HUDEP-2 (cell line): ENCODE measurements around the gene MEIOSIN.
A peak's percentile ranks its signal among the peaks of the same experiment; 100 is the strongest.
"Not testable (repeated sequence)": the region's sequence is repeated elsewhere in the genome, so short reads cannot be mapped to it uniquely, and the experiment has no call there.

ENCODE experiments used
- DNase-seq, 76 experiments: peaks; one replicate each; lab custom pipeline; 2025; ENCODE audit not compliant: unreplicated experiment in 76 of 76; lab: John Stamatoyannopoulos, UW

The MEIOSIN gene, protein sequence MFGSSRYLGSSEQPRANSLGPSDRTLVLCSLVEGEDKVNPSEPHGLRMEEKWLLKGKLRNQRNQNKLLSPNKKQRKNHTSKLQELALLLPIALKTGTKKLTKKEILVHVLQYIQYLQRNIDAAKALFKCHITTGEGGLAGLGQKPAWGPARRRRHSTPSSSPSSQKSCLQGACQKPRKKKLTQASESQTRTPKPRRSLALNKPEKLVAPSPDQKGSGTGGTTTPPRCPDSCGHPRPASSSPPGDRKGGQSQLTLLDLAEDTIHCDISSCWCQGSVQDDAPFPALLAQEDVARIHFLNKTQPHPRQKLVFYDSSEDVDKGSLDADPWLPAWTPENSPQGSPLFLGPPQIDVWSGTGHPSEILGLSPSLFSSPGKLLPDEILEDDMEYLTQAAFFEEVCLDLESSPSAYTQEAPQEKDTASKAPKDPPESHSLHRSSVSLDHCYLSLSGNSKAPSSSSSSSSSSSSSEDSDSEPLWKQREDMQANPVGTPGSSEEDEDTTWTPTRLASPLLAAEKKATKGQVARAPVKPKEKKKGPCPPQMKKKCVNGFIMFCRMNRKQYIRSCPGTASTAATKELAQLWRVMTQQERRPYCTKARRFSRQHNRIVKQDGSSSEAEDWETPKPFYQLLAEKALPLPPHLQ

DNA sequence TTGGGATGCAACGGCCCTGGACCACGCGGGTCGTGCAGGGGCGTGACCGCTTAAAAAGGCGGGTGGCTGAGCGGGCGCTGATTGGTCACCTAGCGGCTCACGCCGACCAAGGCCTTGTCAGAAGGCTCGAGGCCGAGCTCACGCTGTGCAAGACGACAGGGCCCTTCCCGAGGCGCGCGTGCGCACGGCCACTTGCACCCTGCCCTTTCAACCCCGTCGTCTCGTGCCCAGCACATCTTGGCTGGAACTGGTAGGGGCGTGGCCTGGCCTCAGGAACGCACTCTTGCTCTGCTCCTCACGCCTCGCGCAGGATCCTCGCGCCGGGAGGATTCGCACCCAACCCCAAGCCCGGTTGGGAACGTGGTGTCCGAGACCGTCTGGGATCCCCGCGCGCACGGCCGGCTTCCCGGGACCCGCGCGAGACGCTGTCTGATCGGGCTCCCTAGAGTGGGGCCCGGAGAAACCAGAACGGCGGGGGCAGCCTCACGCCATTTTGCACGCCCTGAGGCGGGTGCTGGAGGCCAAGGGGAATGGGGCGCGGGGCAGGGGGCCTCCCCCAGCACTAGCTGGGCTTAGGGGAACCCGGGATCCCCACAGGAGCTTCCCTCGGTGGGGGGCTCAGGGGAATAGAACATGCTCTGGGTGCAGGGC, at the start of gene MEIOSIN:
TSS of gene MEIOSIN (plus strand) at position 280 of the 651 bp plus-strand sequence. CDS start 1,938 bp downstream, outside the sequence.
- no peak for DNase-seq

DNA sequence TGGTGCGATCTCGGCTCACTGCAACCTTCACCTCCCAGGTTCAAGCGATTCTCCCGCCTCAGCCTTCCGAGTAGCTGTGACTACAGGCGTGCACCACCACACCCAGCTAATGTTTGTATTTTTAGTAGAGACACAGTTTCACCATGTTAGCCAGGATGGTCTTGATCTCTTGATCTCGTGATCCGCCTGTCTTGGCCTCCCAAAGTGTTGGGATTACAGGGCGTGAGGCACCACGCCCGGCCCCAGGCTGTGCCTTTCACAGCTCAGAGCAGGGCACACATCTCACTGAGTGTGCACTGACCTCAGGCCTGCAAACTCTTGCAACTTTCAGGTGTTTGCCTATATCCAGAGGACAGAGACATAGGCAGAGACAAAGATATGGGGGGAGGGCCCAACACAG, 48.2 kb upstream of the MEIOSIN start:
- DNase-seq = not testable (repeated sequence)

DNA sequence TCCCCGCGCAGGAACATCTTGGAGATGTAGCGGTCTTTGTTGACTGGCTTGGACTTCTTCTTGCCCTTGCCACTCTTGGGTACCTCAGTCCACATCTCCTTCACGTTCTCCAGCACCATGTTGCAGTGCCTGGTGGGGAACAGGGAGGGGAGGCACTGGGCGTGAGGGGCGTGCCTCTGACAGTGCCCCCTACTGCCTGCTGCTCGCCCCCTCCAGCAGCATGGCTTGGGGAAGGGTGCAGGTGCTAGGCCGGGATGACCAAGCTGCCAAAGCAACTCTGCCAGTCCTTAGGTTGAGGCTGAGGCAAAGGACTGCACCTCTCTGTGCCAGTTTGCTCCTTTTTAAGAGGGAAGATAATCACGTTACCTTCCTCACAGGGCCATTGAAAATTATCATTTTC, 45.6 kb upstream of the MEIOSIN start:
- no peak for DNase-seq

DNA sequence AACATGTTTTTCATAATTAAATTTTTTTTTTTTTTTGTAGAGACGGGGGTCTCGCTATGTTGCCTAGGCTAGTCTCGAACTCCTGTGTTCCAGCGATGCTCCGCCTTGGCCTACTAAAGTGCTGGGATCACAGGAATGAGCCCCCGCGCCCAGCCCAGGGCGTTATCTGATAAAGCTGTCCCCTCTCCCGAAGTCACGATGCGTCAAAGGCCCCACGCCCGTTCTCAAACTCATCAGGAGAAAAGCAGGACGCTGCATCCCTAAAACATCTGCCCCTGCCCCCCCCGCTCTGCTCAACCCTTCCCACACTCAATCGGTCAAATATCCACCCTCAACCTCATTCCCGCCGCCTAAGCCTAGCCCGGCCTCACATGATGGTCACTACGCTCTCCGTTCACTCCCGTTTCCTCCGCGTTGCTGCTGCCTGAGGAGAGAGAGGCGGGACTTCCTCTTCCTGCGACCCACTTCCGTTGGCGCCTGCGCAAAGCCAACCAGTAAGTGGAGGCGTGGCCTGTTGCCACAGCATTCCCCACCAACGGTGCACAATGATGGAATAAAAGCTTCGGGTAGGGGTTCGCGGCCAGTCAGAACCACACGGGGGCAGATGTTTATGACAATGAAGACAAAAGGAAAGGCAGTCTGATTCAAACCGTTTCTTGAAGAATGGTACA, 41.6 kb upstream of the MEIOSIN start, which contains the start of gene SNRPD2:
TSS of gene SNRPD2 (minus strand) at position 438 of the 671 bp plus-strand sequence. CDS start at position 373, 65 bp downstream.
- DNase-seq = peak in 75 of 76 experiments; percentile 73 to 100 (median 96)

DNA sequence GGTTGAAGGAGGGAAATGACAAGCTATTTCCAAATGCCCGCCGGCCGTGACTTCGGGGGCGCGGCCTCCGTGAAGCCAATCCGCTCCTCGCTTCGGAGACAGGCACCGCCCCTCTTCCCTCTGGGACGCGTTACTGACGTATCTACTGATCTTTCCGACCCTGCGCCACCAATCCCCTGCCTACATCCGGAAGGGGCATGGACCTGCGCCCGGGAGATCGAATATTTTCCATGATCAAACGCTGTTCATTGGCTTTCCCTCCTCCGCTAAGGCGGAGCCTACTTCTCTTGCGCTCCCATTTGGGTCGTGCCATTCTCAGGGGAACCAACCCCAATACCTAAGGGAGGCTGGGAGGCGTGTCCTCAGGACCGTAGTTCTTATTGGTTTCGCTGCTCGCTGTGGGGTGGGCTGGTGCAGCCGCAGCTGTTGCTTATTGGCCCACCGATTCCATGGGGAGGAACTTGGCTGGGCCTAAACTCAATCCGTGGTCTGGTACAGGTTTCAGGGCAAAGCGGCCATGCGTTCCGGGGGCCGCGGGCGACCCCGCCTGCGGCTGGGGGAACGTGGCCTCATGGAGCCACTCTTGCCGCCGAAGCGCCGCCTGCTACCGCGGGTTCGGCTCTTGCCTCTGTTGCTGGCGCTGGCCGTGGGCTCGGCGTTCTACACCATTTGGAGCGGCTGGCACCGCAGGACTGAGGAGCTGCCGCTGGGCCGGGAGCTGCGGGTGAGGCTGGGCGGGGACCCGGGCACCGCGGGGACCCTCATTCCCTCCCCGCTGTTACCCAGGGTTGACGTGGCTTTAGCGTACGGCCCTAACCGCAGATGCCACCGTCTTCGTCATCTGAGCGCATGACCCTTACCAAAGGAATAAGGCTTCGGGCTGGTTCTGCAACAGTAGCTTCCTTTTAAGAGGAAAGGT, 40.8 kb upstream of the MEIOSIN start, which contains the start of gene QPCTL:
TSS of gene QPCTL (plus strand) at position 480 of the 919 bp plus-strand sequence. CDS start at position 518, 38 bp downstream.
- peak; percentile 88 to 100 (median 100) for DNase-seq

DNA sequence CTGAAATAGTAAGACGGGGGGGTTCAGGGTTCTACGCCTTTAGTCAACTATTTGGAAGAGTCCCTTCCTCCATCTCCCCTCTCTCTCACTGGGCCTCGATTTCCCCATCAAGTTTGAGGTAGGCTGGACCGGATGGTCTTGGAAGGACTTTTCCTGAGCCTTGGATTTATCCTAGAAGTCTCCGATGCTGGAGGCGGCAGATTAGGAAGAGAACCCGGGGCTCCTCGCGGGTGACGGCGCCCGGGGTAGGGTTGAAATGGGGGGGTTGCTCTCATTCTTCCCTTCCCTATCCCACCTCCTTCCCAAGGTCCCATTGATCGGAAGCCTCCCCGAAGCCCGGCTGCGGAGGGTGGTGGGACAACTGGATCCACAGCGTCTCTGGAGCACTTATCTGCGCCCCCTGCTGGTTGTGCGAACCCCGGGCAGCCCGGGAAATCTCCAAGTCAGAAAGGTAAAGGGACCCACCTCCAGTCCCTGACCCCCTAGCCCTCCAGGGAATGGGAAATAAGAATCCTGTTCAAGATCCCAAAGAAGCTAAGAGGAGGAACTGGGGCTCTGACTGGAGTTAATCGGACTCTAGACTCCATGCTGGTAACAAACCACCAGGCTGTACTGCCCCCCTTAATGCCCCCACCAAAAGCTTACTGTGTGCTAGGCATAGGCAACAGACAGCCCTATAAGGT, 40.0 kb upstream of the MEIOSIN start:
- DNase-seq = peak in 68 of 76 experiments; percentile 8 to 89 (median 64)

DNA sequence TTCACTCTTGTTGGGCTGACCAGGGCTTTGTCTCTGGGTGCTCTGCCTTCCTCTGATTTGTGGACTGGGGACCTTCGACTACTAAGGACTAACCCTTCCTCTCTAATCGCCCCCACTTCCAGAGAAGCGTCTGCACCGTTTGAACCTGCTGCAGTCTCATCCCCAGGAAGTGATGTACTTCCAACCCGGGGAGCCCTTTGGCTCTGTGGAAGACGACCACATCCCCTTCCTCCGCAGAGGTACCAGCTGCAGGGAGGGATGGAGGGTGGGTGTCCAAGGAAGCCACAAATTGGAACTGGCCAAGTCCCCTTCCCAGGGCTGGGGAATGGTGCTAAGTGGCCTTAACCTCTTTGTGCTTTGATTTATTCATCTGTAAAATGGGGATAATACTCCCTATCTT, 31.6 kb upstream of the MEIOSIN start:
- no peak for DNase-seq

DNA sequence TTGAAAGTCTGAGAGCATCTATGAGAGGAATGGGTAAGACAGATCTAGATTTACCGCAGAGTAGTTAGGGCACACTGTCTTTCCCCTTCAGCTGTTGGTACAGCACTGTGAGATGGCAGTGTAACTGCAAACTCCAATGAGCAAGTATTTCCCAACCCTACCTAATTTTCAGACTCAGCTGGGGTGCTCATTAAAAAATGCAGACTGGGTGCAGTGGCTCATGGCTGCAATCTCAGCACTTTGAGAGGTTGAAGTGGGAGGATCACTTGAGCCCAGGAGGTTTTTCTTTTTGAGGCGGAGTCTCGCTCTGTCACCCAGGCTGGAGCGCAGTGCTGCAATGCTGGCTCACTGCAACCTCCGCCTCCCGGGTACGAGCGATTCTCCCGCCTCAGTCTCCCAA, 28.1 kb upstream of the MEIOSIN start:
- DNase-seq = no peak

DNA sequence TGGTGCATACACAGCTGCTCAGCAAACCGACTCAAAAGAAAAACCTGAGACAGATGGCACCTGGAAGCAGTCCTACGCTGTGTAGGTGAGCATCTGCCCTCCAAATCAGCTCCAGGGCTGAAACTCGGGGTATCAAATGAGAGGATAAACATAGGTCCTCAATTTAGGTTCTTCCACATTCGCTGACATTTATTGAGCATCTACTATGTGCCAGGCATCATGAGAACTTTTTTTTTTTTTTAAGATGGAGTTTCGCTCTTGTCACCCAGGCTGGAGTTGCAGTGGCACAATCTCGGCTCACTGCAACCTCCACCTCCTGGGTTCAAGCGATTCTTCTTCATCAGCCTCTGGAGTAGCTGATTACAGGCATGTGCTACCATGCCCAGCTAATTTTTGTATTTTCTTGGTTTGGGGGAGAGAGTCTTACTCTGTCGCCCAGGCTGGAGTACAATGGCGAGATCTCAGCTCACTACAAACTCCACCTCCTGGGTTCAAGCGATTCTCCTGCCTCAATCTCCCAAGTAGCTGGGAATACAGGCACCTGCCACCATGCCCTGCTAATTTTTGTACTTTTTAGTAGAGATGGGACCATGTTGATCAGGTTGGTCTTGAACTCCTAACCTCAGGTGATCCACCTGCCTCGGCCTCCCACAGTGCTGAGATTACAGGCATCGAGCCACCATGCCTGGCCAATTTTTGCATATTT, 27.4 kb upstream of the MEIOSIN start:
- no peak for DNase-seq

DNA sequence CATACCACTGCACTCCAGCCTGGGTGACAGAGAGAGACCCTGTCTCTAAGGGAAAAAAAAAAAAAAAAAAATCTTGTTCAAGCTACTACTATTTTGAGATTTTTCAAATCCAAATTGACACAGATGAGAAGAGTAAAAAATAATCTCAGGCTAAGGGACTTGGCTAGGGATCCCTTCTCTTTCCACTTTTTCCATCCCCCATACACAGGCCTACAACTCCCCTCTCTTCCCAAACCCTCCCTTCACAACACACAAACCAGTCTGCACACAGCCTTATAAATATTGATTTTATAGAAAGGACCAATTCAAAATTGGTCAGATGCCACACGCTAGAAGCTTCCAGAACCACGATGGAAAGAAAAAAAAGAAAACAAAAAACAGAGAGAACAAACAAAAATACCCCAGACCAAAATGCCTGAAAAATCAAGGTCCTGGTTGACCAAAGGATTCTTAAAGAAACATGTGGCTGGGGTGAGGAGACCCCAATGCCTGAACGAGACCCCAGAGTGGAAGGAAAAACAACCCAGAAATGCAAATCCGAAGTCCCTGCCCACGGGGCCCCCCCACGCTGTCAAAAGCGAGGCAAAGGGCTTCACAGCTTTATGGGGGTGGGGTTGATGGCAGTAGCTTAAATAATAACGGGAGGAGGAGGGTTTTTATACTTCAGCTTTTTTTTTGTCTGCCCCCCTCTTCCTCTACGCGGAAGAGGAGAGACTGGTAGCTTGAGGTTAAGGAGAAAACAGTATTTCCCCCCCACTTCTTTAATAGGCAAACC, 22.7 kb upstream of the MEIOSIN start:
- no peak for DNase-seq

DNA sequence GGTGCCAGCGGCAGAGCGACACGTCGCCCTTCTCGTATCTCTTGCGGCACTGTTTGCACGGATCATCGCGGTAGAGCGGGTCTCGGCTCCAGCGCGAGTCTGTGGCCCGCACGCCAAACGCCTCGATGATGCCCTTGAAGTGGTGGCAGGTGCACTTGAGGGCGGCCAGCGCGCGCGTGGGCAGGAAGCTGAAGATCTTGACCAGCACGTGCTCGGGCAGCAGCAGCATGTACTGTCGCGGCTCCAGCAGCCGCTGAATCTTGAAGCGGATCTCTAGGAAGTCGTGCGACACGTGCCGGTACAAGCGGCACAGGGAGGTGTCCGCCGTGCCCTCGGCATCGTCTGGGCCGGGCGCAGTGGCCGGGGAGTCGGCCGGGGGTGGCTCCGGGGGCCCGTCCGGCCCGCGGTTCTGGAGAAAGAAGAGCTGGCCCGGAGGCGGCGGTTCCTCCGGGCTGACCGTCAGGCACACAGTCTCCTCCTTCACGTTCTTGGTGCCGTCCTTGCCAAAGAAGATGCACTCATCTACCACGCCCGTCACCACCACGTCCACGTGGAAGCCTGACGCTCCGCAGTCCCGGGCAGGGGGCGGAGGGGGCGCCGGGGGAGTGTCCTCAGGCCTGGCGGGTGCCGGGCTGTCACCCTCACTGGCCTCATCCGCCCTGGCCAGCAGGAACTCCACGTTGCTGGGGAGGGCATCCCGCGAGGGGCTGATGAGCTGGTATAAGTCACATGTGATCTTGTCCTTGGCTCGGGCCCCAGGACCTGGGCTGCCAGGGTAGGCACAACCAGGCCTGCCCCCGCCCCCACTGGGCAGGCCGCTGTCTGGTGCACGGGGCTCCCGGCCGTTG, 21.2 kb upstream of the MEIOSIN start:
- DNase-seq = no peak

DNA sequence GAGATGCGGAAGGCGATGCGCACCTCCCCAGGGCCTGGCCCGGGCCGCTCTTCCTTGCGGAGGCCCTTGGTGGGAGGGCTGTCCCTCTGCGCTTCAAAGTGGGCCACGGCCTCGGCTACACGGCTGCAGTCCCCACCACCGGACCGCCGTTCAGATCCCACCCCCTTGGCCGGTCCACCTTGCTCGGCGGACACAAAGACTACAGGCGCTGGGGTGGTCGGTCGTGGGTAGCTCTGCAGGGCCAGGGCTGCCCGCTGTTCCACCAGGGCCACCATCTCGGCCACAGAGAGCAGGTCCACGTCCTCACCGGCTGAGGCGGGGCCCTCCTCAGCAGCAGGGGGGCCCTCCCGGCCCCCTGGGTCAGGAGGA, 20.6 kb upstream of the MEIOSIN start:
- DNase-seq = no peak

DNA sequence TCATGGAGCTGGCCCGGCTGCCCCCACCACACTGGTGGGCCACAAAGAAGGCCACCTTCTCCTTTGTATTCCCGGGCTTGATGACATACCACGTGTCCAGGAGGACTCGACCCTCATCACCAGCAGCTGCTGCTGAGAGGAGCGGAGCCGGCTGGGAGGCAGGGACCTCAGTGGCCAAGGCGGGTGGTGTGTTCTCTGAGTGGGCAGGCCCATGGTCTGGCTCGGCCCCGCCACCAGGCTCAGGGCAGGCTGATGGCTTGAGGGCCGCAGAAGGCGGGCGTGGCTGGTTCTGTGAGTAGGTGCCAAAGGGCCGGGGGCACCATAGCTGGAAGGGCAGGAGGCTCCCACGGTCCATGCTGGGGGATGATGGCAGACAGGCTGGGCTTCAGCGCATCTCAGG, 20.1 kb upstream of the MEIOSIN start:
- no peak for DNase-seq

DNA sequence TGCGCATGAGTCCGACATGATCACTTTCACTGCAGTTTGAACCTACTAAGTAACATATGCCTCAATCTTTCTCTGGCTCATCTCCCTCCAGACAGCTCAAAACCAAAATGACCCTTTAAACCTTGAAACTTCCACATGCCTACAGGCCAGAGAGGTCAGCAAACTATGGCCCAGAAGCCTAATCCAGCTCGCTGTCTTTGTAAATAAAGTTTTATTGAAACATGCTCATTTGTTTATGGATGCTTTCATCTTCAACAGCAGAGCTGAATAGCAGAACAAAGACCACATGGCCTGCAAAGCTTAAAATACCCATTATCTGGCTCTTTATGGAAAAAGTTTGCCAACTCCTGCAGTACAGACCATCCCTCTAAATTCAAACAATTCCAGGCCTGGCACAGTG, 18.1 kb upstream of the MEIOSIN start:
- DNase-seq = no peak

DNA sequence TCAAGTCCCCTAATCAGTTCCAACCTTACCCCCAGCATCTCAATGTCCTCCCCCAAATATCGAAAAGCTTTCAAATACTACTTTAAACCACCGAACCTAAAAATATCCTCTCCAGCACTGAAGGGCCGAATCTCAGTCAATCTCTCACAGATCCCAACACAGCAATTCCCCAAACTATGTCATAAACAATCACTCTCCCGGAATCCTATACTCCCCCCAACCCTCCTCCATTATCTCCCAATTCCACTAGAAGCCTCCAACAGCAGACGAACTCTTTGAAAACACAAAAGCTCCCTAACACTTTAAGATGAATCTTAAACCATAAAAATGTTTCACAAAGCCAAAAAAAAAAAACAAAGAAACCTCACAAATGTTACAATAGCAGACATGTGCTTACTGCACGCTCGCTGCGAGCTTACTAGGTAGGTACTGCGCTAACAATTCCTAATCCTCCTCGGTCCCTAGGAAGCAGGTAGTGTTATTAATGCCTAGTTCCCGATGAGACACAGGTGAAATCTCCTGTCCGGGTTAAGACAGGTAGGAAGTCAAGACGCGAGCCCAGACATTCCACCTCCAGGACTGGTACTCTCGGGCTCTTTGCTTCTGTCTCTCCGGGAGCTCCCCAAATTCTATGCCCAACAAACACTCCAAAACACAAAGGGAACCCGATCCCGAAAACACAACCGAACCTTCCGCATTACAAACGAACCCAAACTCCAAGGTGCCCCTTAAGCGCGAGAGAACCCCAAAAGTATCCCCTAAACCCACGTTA, 16.7 kb upstream of the MEIOSIN start:
- peak in 4 of 76 experiments; percentile 29 to 55 (median 42) for DNase-seq
